Esophagus muscularis mucosa (tissue), 4 donors: ENCODE results near the gene PTPRD.

Experiments
- CTCF ChIP-seq, 3 experiments: fragments of 200-600 bp in 2 of 3; fragments of 450-650 bp in 1 of 3; sonication (generic) in 2 of 3; IDR thresholded peaks; one replicate each; pipeline ENCODE4 v1.5.1; 2017 to 2019; ENCODE audit warnings: antibody characterized with exemption in 3 of 3, mild to moderate bottlenecking in 2 of 3, moderate library complexity in 1 of 3
- EP300 ChIP-seq: sonication (generic); formaldehyde crosslinking; IDR thresholded peaks from one replicate; pipeline ENCODE4 v1.6.1; 2017; ENCODE audit warnings: antibody characterized with exemption
- POLR2AphosphoS5 ChIP-seq, 2 donors: sonication (generic); formaldehyde crosslinking; IDR thresholded peaks; one replicate each; pipeline ENCODE4 v1.6.1; 2017; ENCODE audit warnings: antibody characterized with exemption in 2 of 2

- no peak for TF ChIP-seq CTCF (IDR thresholded peaks at IDR 0.05)
- TF ChIP-seq POLR2AphosphoS5 (IDR thresholded peaks at IDR 0.05): no peak
- TF ChIP-seq EP300: no peak
Measured at GRCh38 chr9:10259668-10260067, 353.1 kb downstream of the PTPRD start.
